IMR-90 (cell line): ENCODE data around the gene ZMYM1. TPM values are rescaled to one million over a fixed set of nuclear protein-coding genes. Genes with fewer than 3 reads are reported as not detected.

Experiments used
- ATAC-seq: fragments of 200-7000 bp; cut with Tn5 transposase; 2 replicates; pipeline ENCODE4 v1.9.1; 2020; ENCODE audit warnings: low read depth, mild to moderate bottlenecking, moderate library complexity
- BruUV-seq: library from RNA; stranded (reverse); fragments of 400-500 nt; replicated peaks from 2 replicates; lab custom pipeline; 2021; lab: Mats Ljungman, UMichigan
- CTCF ChIA-PET: fragments of 300-600 bp; formaldehyde crosslinking; extraction: SDS; loops from one replicate; lab custom pipeline; 2021; ENCODE audit warnings: antibody characterized with exemption; lab: Yijun Ruan, JAX
- POLR2A ChIA-PET: fragments of 300-600 bp; sonication (Branson Sonifier 250); formaldehyde crosslinking; loops from one replicate; lab custom pipeline; 2022; ENCODE audit warnings: antibody characterized with exemption; ENCODE audit not compliant: unreplicated experiment; lab: Charles Lee
- DNase-seq: peaks from one replicate; pipeline ENCODE4 v3.0.0; 2013
- H2AFZ ChIP-seq: replicated peaks from 2 replicates; pipeline ENCODE3; 2013; ENCODE audit warnings: low read length, mild to moderate bottlenecking; ENCODE audit not compliant: poor library complexity
- H2AK5ac ChIP-seq: 2 replicates; pipeline ENCODE4 v1.6.1; 2013; ENCODE audit warnings: low read depth, low read length, inconsistent platforms
- H2AK9ac ChIP-seq: replicated peaks from 2 replicates; pipeline ENCODE3; 2013; ENCODE audit warnings: mild to moderate bottlenecking, low read depth, low read length, moderate library complexity; ENCODE audit not compliant: poor library complexity
- H2BK120ac ChIP-seq: 2 replicates; pipeline ENCODE4 v1.6.1; 2013; ENCODE audit warnings: low read depth, low read length, inconsistent platforms
- H2BK15ac ChIP-seq: 3 replicates; pipeline ENCODE4 v1.6.1; 2013; ENCODE audit warnings: low read depth, low read length, inconsistent platforms
- H2BK20ac ChIP-seq: 2 replicates; pipeline ENCODE4 v1.6.1; 2013; ENCODE audit warnings: low read depth, mild to moderate bottlenecking, inconsistent platforms, low read length, moderate library complexity
- H2BK5ac ChIP-seq: 2 replicates; pipeline ENCODE4 v1.6.1; 2013; ENCODE audit warnings: mild to moderate bottlenecking, low read depth, low read length, inconsistent platforms; ENCODE audit not compliant: poor library complexity, severe bottlenecking
- H3K14ac ChIP-seq: replicated peaks from 2 replicates; pipeline ENCODE4 v1.6.1; 2013; ENCODE audit warnings: low read depth, low read length, inconsistent platforms
- H3K18ac ChIP-seq: 2 replicates; pipeline ENCODE4 v1.6.1; 2013; ENCODE audit warnings: low read depth, low read length, control low read depth
- H3K23ac ChIP-seq: 2 replicates; pipeline ENCODE4 v1.6.1; 2013; ENCODE audit warnings: low read depth, low read length, inconsistent platforms
- H3K27ac ChIP-seq: 2 replicates; pipeline ENCODE4 v1.5.1; 2013; ENCODE audit warnings: mild to moderate bottlenecking, control low read depth, low read length; ENCODE audit not compliant: insufficient read depth
- H3K27me3 ChIP-seq: 2 replicates; pipeline ENCODE4 v1.6.1; 2013; ENCODE audit warnings: low read length; ENCODE audit not compliant: control insufficient read depth, insufficient read depth
- H3K36me3 ChIP-seq: 2 replicates; pipeline ENCODE4 v1.6.1; 2013; ENCODE audit warnings: low read length, mixed read lengths; ENCODE audit not compliant: control insufficient read depth, insufficient read depth
- H3K4ac ChIP-seq: 2 replicates; pipeline ENCODE4 v1.6.1; 2013; ENCODE audit warnings: low read depth, low read length, inconsistent platforms
- H3K4me1 ChIP-seq: 2 replicates; pipeline ENCODE4 v1.6.1; 2013; ENCODE audit warnings: low read length, mixed read lengths; ENCODE audit not compliant: control insufficient read depth, insufficient read depth
- H3K4me2 ChIP-seq: 2 replicates; pipeline ENCODE4 v1.6.1; 2013; ENCODE audit warnings: low read depth, mild to moderate bottlenecking, control low read depth, low read length, moderate library complexity
- H3K4me3 ChIP-seq: 2 replicates; pipeline ENCODE4 v1.5.1; 2013; ENCODE audit warnings: low read depth, mild to moderate bottlenecking, control low read depth, low read length, moderate library complexity; ENCODE audit not compliant: insufficient read depth
- H3K56ac ChIP-seq: 2 replicates; pipeline ENCODE4 v1.6.1; 2013; ENCODE audit warnings: low read length, inconsistent platforms; ENCODE audit not compliant: insufficient read depth; ENCODE audit errors: extremely low read depth
- H3K79me1 ChIP-seq, 2 experiments: 2 replicates each; pipeline ENCODE4 v1.6.1; 2013; ENCODE audit warnings: low read length in 2 of 2, inconsistent platforms in 1 of 2, low read depth in 1 of 2
- H3K9ac ChIP-seq: 2 replicates; pipeline ENCODE4 v1.6.1; 2013; ENCODE audit warnings: low read depth, low read length, control low read depth
- H3K9me1 ChIP-seq: 2 replicates; pipeline ENCODE4 v1.6.1; 2013; ENCODE audit warnings: low read length, inconsistent platforms; ENCODE audit not compliant: insufficient read depth
- H3K9me3 ChIP-seq: 2 replicates; pipeline ENCODE4 v1.6.1; 2013; ENCODE audit warnings: low read length; ENCODE audit not compliant: control insufficient read depth, insufficient read depth
- H4K20me1 ChIP-seq: 2 replicates; pipeline ENCODE4 v1.6.1; 2013; ENCODE audit warnings: low read length, inconsistent platforms; ENCODE audit not compliant: insufficient read depth
- H4K5ac ChIP-seq: 2 replicates; pipeline ENCODE4 v1.6.1; 2013; ENCODE audit warnings: mild to moderate bottlenecking, low read depth, low read length, control low read depth
- H4K8ac ChIP-seq, 2 experiments: 2 replicates each; pipeline ENCODE4 v1.6.1; 2013; ENCODE audit warnings: low read depth in 2 of 2, low read length in 2 of 2, control low read depth in 1 of 2, inconsistent platforms in 1 of 2
- H4K91ac ChIP-seq: 2 replicates; pipeline ENCODE4 v1.6.1; 2013; ENCODE audit warnings: low read depth, low read length, inconsistent platforms; ENCODE audit not compliant: insufficient read depth
- BHLHE40 ChIP-seq: fragments of 150-350 bp; IDR thresholded peaks from 2 replicates; pipeline ENCODE4 v1.6.1; 2016; ENCODE audit warnings: mild to moderate bottlenecking, low read depth, low read length
- CEBPB ChIP-seq: IDR thresholded peaks from 2 replicates; pipeline ENCODE4 v1.6.1; 2012; ENCODE audit warnings: low read depth, low read length, improper control_type of control experiment
- CHD1 ChIP-seq: IDR thresholded peaks from 2 replicates; pipeline ENCODE4 v1.6.1; 2012; ENCODE audit warnings: low read depth, low read length, improper control_type of control experiment
- CTCF ChIP-seq: conservative IDR thresholded peaks from 2 replicates; pipeline ENCODE4 v1.5.1; 2012; ENCODE audit warnings: mild to moderate bottlenecking, low read depth, low read length, improper control_type of control experiment
- ELK1 ChIP-seq: fragments of 150-350 bp; IDR thresholded peaks from 2 replicates; pipeline ENCODE4 v1.6.1; 2016; ENCODE audit warnings: low read depth, mild to moderate bottlenecking, low read length, moderate library complexity, borderline replicate concordance
- FOS ChIP-seq: fragments of 150-350 bp; IDR thresholded peaks from 2 replicates; pipeline ENCODE4 v1.6.1; 2016; ENCODE audit warnings: low read depth, low read length
- MAFK ChIP-seq: IDR thresholded peaks from 2 replicates; pipeline ENCODE4 v1.6.1; 2012; ENCODE audit warnings: low read depth, low read length, improper control_type of control experiment
- MAZ ChIP-seq: IDR thresholded peaks from 2 replicates; pipeline ENCODE4 v1.6.1; 2012; ENCODE audit warnings: low read depth, mild to moderate bottlenecking, low read length, improper control_type of control experiment, moderate library complexity, borderline replicate concordance
- MXI1 ChIP-seq: IDR thresholded peaks from 2 replicates; pipeline ENCODE4 v1.6.1; 2012; ENCODE audit warnings: low read depth, mild to moderate bottlenecking, low read length, moderate library complexity, borderline replicate concordance
- NFE2L2 ChIP-seq: fragments of 150-350 bp; IDR thresholded peaks from 2 replicates; pipeline ENCODE4 v1.6.1; 2016; ENCODE audit warnings: low read depth, mild to moderate bottlenecking, low read length
- POLR2A ChIP-seq: IDR thresholded peaks from 2 replicates; pipeline ENCODE4 v1.6.1; 2012; ENCODE audit warnings: mild to moderate bottlenecking, low read depth, low read length
- RAD21 ChIP-seq: IDR thresholded peaks from 2 replicates; pipeline ENCODE4 v1.6.1; 2012; ENCODE audit warnings: low read length, improper control_type of control experiment
- RCOR1 ChIP-seq: IDR thresholded peaks from 2 replicates; pipeline ENCODE4 v1.6.1; 2012; ENCODE audit warnings: mild to moderate bottlenecking, low read length, improper control_type of control experiment; ENCODE audit not compliant: insufficient replicate concordance
- RFX5 ChIP-seq: IDR thresholded peaks from 2 replicates; pipeline ENCODE4 v1.8.0; 2012; ENCODE audit warnings: low read depth, mild to moderate bottlenecking, low read length, moderate library complexity
- SMC3 ChIP-seq: fragments of 150-350 bp; IDR thresholded peaks from 2 replicates; pipeline ENCODE4 v1.6.1; 2016; ENCODE audit warnings: low read depth, mild to moderate bottlenecking, antibody characterized with exemption, low read length, moderate library complexity
- USF2 ChIP-seq: fragments of 150-350 bp; IDR thresholded peaks from 2 replicates; pipeline ENCODE4 v1.6.1; 2017; ENCODE audit warnings: mild to moderate bottlenecking, antibody characterized with exemption, low read length, low read depth
- WGBS, 2 experiments: methylation state at CpG; one replicate each; pipeline versions ENCODE4 v1.1.5 to v1.1.7; 2013; ENCODE audit warnings: missing lambda C conversion rate in 2 of 2; ENCODE audit not compliant: insufficient read length in 1 of 2; ENCODE audit errors: extremely low coverage in 2 of 2; 5-methylcytosine and 5-hydroxymethylcytosine counted together
- dilution Hi-C: fragments of 300-500 bp; cut with HindIII; formaldehyde crosslinking; loops from one replicate; pipeline ENCODE4 v1.14.3; 2018; ENCODE audit warnings: low sequenced_read_pairs; ENCODE audit not compliant: unreplicated experiment
- in situ Hi-C: fragments of 300-500 bp; cut with MboI; formaldehyde crosslinking; loops from 3 replicates; pipeline ENCODE4 v1.14.3; 2019; ENCODE audit warnings: low sequenced_read_pairs, inconsistent platforms, mixed read lengths
- intact Hi-C: fragments of 100-400 bp; cut with micrococcal nuclease; formaldehyde crosslinking; loops from 2 replicates; pipeline ENCODE4 v1.10.0; 2022
- polyA plus RNA-seq, 3 experiments: library from polyadenylated mRNA; depleted of rRNA; stranded (reverse); fragments of >200 nt; gene quantifications; 2 replicates each; pipeline ENCODE4 v1.2.3, GENCODE V29; 2012; ENCODE audit warnings: low replicate concordance in 1 of 3
- total RNA-seq: library from RNA; depleted of rRNA; stranded (reverse); fragments of >200 nt; gene quantifications from 2 replicates; pipeline ENCODE4 v1.2.3, GENCODE V29; 2012

The ZMYM1 gene
- total and polyA plus RNA-seq, 2 of the 4 experiments (the other 2 are of a cell fraction) = 7.2 to 33.9 TPM

DNA sequence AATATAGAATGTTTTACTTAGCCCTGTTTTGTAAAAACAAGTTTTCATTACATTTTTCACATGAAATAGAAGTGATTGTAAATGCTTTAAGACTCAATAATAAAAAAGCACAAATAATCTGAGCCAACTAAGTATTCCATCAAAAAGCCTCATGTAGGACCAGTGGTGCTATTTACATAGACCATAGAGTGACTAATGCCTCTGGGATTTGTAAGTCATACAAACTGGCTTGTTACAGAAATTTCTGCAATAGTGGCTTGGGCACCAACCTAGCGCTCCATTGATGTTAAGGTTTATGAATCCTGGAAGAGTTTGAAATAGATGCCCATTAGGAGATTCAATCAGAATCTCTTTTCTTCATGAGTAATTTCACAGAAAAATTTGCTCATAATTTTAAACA, 31.9 kb downstream of the ZMYM1 start:
- H4K20me1 ChIP-seq = no peaks in the 10 kb centered on the region
- peaks cover 6% of the 10 kb centered on the region for H3K36me3 ChIP-seq
- no peak overlapping the region for H3K4me2 ChIP-seq
- no peak overlapping the region for H2BK20ac ChIP-seq
- no peak overlapping the region for H3K4me3 ChIP-seq
- H3K56ac ChIP-seq = no peak overlapping the region
- BruUV-seq = no TSS peak
- ATAC-seq (peak; percentile 98), DNase-seq (peak; percentile 92)
- H2BK5ac ChIP-seq = peak overlapping the region; percentile 35
- H3K4ac ChIP-seq = no peak overlapping the region
- H3K9me3 ChIP-seq = no peaks in the 10 kb centered on the region
- H3K23ac ChIP-seq = no peak overlapping the region
- no peak overlapping the region for H4K5ac ChIP-seq
- no peak overlapping the region for H4K8ac ChIP-seq
- dilution Hi-C loops (no loop called here), intact Hi-C loops (no loop called here), in situ Hi-C loops (no loop called here)
- TF ChIP-seq ELK1 (no peak), SMC3 (no peak), RCOR1 (no peak), NFE2L2 (no peak), POLR2A (no peak), MAFK (no peak), BHLHE40 (no peak), CEBPB (peak; percentile 67), RAD21 (no peak), MAZ (no peak), CTCF (no peak), FOS (peak; percentile 78), USF2 (no peak), RFX5 (no peak), CHD1 (no peak), MXI1 (no peak)
- H3K27me3 ChIP-seq = no peaks in the 10 kb centered on the region
- H3K18ac ChIP-seq = no peak overlapping the region
- no peak overlapping the region for H2AFZ ChIP-seq
- H2BK15ac ChIP-seq = no peak overlapping the region
- no peak overlapping the region for H3K14ac ChIP-seq
- no peak overlapping the region for H3K27ac ChIP-seq
- CTCF ChIA-PET = no interaction called here
- no peak overlapping the region for H4K91ac ChIP-seq
- H2AK5ac ChIP-seq = no peak overlapping the region
- POLR2A ChIA-PET = no interaction called here
- no CpG with 5 or more reads among the region's 1 CpG for WGBS, 2 experiments
- 0 out of 2 replicates have a peak, but pooled peaks cover 2% of the 10 kb centered on the region for H3K9me1 ChIP-seq
- H2AK9ac ChIP-seq = no peak overlapping the region
- H3K4me1 ChIP-seq = peaks cover 2% of the 10 kb centered on the region; the same call in 1 of the 2 replicates
- no peak overlapping the region for H2BK120ac ChIP-seq
- no peak overlapping the region for H3K9ac ChIP-seq
- H3K79me1 ChIP-seq = no peaks in the 10 kb centered on the region
